ENCODE data around the gene FHIP2A. TPM values are rescaled to one million over a fixed set of nuclear protein-coding genes. Genes with fewer than 3 reads are reported as not detected.

Gene FHIP2A, protein sequence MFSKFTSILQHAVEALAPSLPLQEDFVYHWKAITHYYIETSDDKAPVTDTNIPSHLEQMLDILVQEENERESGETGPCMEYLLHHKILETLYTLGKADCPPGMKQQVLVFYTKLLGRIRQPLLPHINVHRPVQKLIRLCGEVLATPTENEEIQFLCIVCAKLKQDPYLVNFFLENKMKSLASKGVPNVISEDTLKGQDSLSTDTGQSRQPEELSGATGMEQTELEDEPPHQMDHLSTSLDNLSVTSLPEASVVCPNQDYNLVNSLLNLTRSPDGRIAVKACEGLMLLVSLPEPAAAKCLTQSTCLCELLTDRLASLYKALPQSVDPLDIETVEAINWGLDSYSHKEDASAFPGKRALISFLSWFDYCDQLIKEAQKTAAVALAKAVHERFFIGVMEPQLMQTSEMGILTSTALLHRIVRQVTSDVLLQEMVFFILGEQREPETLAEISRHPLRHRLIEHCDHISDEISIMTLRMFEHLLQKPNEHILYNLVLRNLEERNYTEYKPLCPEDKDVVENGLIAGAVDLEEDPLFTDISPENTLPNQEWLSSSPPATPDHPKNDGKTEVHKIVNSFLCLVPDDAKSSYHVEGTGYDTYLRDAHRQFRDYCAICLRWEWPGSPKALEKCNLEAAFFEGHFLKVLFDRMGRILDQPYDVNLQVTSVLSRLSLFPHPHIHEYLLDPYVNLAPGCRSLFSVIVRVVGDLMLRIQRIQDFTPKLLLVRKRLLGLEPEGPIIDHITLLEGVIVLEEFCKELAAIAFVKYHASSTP
- total RNA-seq, result 21.4 and 31.4 TPM in 2 replicates

GRCh38 chr10:114821293-114821914 lies at the start of gene FHIP2A:
Gene FHIP2A, plus strand, starts transcription at chr10:114821780. Its CDS starts 299 bp downstream, at chr10:114822079.

Other genes starting within 250 kb of the FHIP2A start
- 1.3 and 7.9 TPM in 2 replicates for gene ABLIM1, start 163.5 kb upstream of the FHIP2A start, total RNA-seq
- gene TRUB1, start 116.4 kb downstream of the FHIP2A start, total RNA-seq, result 20.4 and 27.1 TPM in 2 replicates

Data from placental pericyte (primary cell).